BE2C (cell line): ENCODE data around the gene PFAS.

Experiments used
- DNase-seq: peaks from one replicate; pipeline ENCODE4 v3.0.0-alpha.2; 2020
- H3K27me3 ChIP-seq: fragments of 250-450 bp; sonication (Bioruptor Pico); 2 replicates; pipeline ENCODE4 v1.5.1; 2020; ENCODE audit warnings: mild to moderate bottlenecking
- H3K36me3 ChIP-seq: fragments of 250-450 bp; sonication (Bioruptor Pico); 2 replicates; pipeline ENCODE4 v1.5.1; 2020; ENCODE audit warnings: mild to moderate bottlenecking
- H3K4me1 ChIP-seq: fragments of 250-450 bp; sonication (Bioruptor Pico); 2 replicates; pipeline ENCODE4 v1.5.1; 2020
- H3K4me3 ChIP-seq: 2 replicates; pipeline ENCODE4 v1.5.1; 2011; ENCODE audit warnings: low read depth, low read length
- H3K9me3 ChIP-seq: fragments of 250-450 bp; sonication (Bioruptor Pico); 2 replicates; pipeline ENCODE4 v1.5.1; 2020
- TF ChIP-seq, protein P1 (sequence below): IDR thresholded peaks from 2 replicates; pipeline ENCODE4 v1.5.1; 2012; ENCODE audit warnings: mild to moderate bottlenecking, low read depth, low read length

PFAS gene

DNA sequence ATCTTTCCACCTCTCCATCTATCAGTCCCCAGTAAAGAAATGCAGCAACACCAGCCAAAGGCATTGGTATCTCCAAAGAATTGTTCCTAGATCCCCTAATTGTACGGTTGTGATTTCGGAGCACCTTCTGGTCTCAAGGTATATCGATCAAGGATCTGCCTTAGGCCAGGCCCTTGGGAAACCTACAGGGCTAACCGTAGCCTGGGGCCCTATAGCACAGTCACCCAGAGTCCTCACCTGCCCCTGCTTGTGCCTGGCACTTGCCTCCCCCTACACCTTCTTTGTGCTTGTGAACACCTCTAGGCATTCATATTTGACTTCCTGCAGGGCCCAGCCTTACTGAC is 21.9 kb upstream of the PFAS start:
- Histone ChIP-seq H3K4me1 (no peaks in the 10 kb centered on the region), H3K36me3 (peaks cover 6% of the 10 kb centered on the region; the same call in 1 of the 2 replicates), H3K27me3 (no peaks in the 10 kb centered on the region), H3K4me3 (peak overlapping the region; percentile 35), H3K9me3 (no peaks in the 10 kb centered on the region)
- TF ChIP-seq, protein P1, sequence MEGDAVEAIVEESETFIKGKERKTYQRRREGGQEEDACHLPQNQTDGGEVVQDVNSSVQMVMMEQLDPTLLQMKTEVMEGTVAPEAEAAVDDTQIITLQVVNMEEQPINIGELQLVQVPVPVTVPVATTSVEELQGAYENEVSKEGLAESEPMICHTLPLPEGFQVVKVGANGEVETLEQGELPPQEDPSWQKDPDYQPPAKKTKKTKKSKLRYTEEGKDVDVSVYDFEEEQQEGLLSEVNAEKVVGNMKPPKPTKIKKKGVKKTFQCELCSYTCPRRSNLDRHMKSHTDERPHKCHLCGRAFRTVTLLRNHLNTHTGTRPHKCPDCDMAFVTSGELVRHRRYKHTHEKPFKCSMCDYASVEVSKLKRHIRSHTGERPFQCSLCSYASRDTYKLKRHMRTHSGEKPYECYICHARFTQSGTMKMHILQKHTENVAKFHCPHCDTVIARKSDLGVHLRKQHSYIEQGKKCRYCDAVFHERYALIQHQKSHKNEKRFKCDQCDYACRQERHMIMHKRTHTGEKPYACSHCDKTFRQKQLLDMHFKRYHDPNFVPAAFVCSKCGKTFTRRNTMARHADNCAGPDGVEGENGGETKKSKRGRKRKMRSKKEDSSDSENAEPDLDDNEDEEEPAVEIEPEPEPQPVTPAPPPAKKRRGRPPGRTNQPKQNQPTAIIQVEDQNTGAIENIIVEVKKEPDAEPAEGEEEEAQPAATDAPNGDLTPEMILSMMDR = no peak
- DNase-seq = no peak

DNA sequence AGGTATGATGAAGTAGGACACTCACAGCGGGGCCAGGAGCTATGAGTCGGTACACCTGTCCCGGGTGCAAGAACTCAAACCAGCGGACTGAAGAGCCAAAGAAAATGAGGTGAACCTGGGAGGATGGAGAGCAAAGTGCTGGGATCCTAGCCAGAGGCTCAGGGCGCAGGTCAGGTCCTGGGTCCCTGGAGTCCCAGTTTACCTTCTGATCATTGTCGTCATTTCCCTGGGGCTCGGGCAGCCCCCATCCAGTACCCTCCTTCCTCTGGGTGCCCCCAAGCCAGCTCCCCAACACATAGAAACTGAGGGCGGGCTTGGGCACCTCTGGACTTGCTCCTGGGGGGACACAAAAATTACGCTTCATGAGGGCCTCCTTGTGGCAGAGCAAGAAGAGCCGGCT is 17.4 kb upstream of the PFAS start:
- H3K4me3 ChIP-seq = no peak overlapping the region
- no peak for DNase-seq
- no peaks in the 10 kb centered on the region for H3K27me3 ChIP-seq
- TF ChIP-seq, protein P1 = no peak
- no peaks in the 10 kb centered on the region for H3K4me1 ChIP-seq
- no peaks in the 10 kb centered on the region for H3K9me3 ChIP-seq
- peaks cover 8% of the 10 kb centered on the region; the same call in 1 of the 2 replicates for H3K36me3 ChIP-seq

DNA sequence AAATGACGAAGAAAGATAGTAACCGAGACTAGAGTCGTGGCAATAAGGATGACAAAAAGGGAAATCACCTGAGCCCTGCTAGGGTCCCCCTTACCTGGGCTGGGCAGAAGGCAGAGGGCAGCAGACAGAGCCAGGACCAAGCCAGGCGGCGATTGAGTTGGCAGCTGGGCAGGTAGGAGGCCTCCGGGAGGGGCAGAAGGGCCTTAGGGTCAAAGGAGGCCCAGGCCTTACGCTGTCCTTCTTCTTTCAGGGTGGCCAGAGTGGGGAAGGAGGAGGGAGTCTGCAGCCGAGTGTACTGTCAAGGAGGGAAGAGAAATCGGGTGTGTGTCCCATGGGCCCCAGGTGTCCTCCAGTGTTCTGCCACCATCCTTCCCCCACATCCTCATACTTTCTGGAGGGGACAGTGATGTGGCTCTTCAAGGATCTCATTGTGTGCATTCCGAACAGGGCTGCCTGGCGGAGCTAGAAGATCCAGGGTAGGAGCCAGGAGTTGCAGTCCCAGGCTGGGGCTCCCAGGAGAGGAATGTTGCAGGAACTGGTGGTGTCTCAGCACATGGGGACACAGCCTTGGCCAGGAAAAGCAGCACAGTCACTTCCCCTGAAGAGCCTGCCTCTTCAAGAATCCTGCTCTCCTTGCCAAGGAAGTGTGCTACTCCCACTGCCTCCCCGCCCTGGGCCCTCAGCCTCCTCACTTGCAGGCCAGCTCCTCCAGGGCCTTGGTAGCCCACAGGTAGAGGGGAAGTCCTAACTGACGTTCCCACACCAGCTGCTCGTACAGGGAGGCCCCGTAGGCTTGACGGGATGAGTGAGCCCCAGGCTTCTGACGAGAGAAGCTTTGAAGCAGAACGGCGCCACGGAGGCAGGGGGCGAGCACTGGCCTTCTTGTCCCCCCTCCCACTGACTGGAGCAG is 14.5 kb upstream of the PFAS start:
- DNase-seq = no peak
- no peaks in the 10 kb centered on the region for H3K4me1 ChIP-seq
- no peak overlapping the region for H3K4me3 ChIP-seq
- TF ChIP-seq, protein P1 = no peak
- H3K36me3 ChIP-seq = 0 out of 2 replicates have a peak, but pooled peaks cover 2% of the 10 kb centered on the region
- no peaks in the 10 kb centered on the region for H3K9me3 ChIP-seq
- H3K27me3 ChIP-seq = no peaks in the 10 kb centered on the region

DNA sequence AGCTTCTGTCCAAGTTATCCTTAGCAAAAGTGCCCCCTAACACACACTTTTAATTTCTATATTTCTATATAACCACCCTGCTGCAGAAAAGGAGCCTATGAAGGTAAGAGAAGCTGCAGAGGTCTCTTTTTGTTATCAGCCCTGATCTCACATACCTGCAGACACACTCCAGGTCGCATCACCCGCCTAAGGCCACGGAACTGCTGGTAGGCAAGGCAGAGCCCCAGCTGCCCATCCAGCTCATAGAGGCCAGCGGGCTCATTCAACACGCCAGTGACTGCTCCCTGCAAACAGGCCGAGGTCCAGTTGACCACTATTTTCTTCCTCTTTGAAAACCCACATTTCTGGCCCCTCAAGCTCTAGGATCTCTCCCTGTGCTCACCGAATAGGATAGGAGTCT is 13.4 kb upstream of the PFAS start:
- Histone ChIP-seq H3K36me3 (0 out of 2 replicates have a peak, but pooled peaks cover 2% of the 10 kb centered on the region), H3K4me3 (no peak overlapping the region), H3K4me1 (no peaks in the 10 kb centered on the region), H3K27me3 (no peaks in the 10 kb centered on the region), H3K9me3 (no peaks in the 10 kb centered on the region)
- TF ChIP-seq, protein P1 = no peak
- no peak for DNase-seq

DNA sequence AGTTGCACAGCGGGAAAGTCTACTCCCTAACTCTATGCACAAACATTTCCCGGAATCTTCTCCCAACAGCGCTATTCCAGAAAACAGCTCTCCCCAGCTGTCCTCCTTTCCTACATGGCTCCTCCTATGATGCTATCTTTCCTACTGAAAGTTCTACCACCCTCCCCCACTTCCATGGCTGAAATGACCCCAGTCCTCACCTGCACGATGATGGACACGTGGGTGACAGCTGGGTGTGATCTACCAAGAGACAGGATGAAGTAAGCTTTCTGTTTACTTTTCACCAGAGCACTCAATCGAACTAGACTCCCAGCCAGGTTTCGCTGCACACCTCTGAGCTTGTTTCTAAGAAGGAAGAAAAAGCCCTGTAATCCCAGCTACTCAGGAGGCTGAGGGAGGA is 11.9 kb upstream of the PFAS start:
- H3K9me3 ChIP-seq = no peaks in the 10 kb centered on the region
- H3K36me3 ChIP-seq = 0 out of 2 replicates have a peak, but pooled peaks cover 2% of the 10 kb centered on the region
- no peaks in the 10 kb centered on the region for H3K4me1 ChIP-seq
- no peak for DNase-seq
- no peak overlapping the region for H3K4me3 ChIP-seq
- TF ChIP-seq, protein P1 = no peak
- no peaks in the 10 kb centered on the region for H3K27me3 ChIP-seq

DNA sequence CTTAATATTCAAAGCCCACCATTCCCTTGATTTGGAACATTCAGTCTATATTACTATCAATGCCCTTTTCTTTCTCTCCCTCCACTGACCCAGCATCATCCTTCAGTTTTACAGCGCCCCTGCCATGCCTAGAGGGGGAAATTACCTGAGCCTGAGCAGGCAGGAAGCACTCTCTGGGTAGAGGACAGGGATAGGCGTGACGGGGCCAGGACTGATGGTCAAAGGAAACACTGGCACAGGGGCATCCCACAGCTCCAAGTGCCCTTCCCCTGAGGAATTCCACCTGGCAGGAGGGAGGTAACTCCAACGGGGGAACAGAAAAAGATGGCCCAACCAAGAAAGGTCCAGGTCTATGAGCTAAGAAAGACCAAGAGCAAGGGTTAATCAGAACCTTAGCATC is 11.2 kb upstream of the PFAS start:
- TF ChIP-seq, protein P1 = no peak
- Histone ChIP-seq H3K9me3 (no peaks in the 10 kb centered on the region), H3K36me3 (0 out of 2 replicates have a peak, but pooled peaks cover 2% of the 10 kb centered on the region), H3K27me3 (no peaks in the 10 kb centered on the region), H3K4me3 (no peak overlapping the region), H3K4me1 (no peaks in the 10 kb centered on the region)
- DNase-seq = no peak
